ENCODE measurements around the gene ZNF45. TPM values are rescaled to one million over a fixed set of nuclear protein-coding genes. Genes with fewer than 3 reads are reported as not detected.

Gene ZNF45
- total RNA-seq, 1 experiment from 2014 or later: 12.2 TPM

GRCh38 chr19:43905897-43906296 lies 29.2 kb downstream of the ZNF45 start:
- H3K4me1 Mint-ChIP-seq: peaks cover 14% of the 10 kb centered on the region
- H3K4me3 Mint-ChIP-seq: no peak overlapping the region
- peaks cover 77% of the 10 kb centered on the region for H3K36me3 Mint-ChIP-seq
- H3K27ac Mint-ChIP-seq: no peak overlapping the region
- H3K9me3 Mint-ChIP-seq: peaks cover 88% of the 10 kb centered on the region
- ChIA-PET POLR2A (no interaction called here), CTCF (no interaction called here)
- TF ChIP-seq NR2C2 (CRISPR knock-in tag; IDR thresholded peaks at IDR 0.05) (no peak), GABPB1 (CRISPR knock-in tag; IDR thresholded peaks at IDR 0.05) (no peak), ESRRA (CRISPR knock-in tag; IDR thresholded peaks at IDR 0.05; ENCODE audit: borderline replicate concordance) (no peak), CTCF (IDR thresholded peaks at IDR 0.05) (no peak), USF1 (CRISPR knock-in tag; IDR thresholded peaks at IDR 0.05) (no peak), GRHL2 (CRISPR knock-in tag; IDR thresholded peaks at IDR 0.05; ENCODE audit: insufficient replicate concordance, severe bottlenecking) (no peak), MLX (CRISPR knock-in tag; IDR thresholded peaks at IDR 0.05) (no peak), FOXP4 (CRISPR knock-in tag; IDR thresholded peaks at IDR 0.05) (no peak), E2F5 (CRISPR knock-in tag; IDR thresholded peaks at IDR 0.05) (no peak), ZNF671 (CRISPR knock-in tag; IDR thresholded peaks at IDR 0.05) (no peak), ZNF232 (CRISPR knock-in tag; IDR thresholded peaks at IDR 0.05) (no peak), ZNF317 (CRISPR knock-in tag; IDR thresholded peaks at IDR 0.05; ENCODE audit: borderline replicate concordance, low read depth) (no peak), SP1 (CRISPR knock-in tag; conservative IDR thresholded peaks at IDR 0.05) (no peak), RORB (CRISPR knock-in tag; IDR thresholded peaks at IDR 0.05) (no peak), IRF2 (CRISPR knock-in tag; IDR thresholded peaks at IDR 0.05; ENCODE audit: borderline replicate concordance, low read depth) (no peak)
- DNase-seq (ENCODE audit: low spot score): no peak
- no peak for ATAC-seq
- H3K27me3 Mint-ChIP-seq (ENCODE audit: low read depth): peaks cover 43% of the 10 kb centered on the region

GRCh38 chr19:43902399-43902798 lies 32.7 kb downstream of the ZNF45 start:
- ChIA-PET POLR2A (no interaction called here), CTCF (interaction anchor here (1.5 kb wide), 1 partner anchor 49 kb away, joined by 9 read pairs; the partner anchor contains the start of gene ZNF221)
- peaks cover 68% of the 10 kb centered on the region for H3K9me3 Mint-ChIP-seq
- peaks cover 21% of the 10 kb centered on the region for H3K4me1 Mint-ChIP-seq
- ATAC-seq: no peak
- no peak for DNase-seq (ENCODE audit: low spot score)
- H3K4me3 Mint-ChIP-seq: peak overlapping the region; percentile 98
- no peak overlapping the region for H3K27ac Mint-ChIP-seq
- peaks cover 43% of the 10 kb centered on the region for H3K27me3 Mint-ChIP-seq (ENCODE audit: low read depth)
- peaks cover 61% of the 10 kb centered on the region for H3K36me3 Mint-ChIP-seq
- TF ChIP-seq MAX (CRISPR knock-in tag; IDR thresholded peaks at IDR 0.05): no peak
- no peak for TF ChIP-seq ZNF219 (CRISPR knock-in tag; IDR thresholded peaks at IDR 0.05; ENCODE audit: borderline replicate concordance)
- TF ChIP-seq NFYB (CRISPR knock-in tag; conservative IDR thresholded peaks at IDR 0.05; ENCODE audit: low read depth): no peak
- TF ChIP-seq NR1H2 (CRISPR knock-in tag; IDR thresholded peaks at IDR 0.05): no peak
- no peak for TF ChIP-seq STAT6 (CRISPR knock-in tag; conservative IDR thresholded peaks at IDR 0.05; ENCODE audit: low read depth)
- no peak for TF ChIP-seq HMGA2 (CRISPR knock-in tag; IDR thresholded peaks at IDR 0.05)
- no peak for TF ChIP-seq FOXJ3 (CRISPR knock-in tag; IDR thresholded peaks at IDR 0.05; ENCODE audit: borderline replicate concordance)
- no peak for TF ChIP-seq GRHL2 (CRISPR knock-in tag; IDR thresholded peaks at IDR 0.05; ENCODE audit: insufficient replicate concordance, severe bottlenecking)
- TF ChIP-seq TP53 (CRISPR knock-in tag; IDR thresholded peaks at IDR 0.05): no peak
- no peak for TF ChIP-seq ZNF671 (CRISPR knock-in tag; IDR thresholded peaks at IDR 0.05)
- TF ChIP-seq OVOL2 (CRISPR knock-in tag; IDR thresholded peaks at IDR 0.05; ENCODE audit: borderline replicate concordance): no peak
- TF ChIP-seq ATF6 (CRISPR knock-in tag; IDR thresholded peaks at IDR 0.05): no peak

All from WTC11 (cell line).